ENCODE results near the gene NECAB3. TPM values are rescaled to one million over a fixed set of nuclear protein-coding genes. Genes with fewer than 3 reads are reported as not detected.

NECAB3 gene
- total RNA-seq, 2 donors from 2014 or later = 24.0 to 29.6 TPM

DNA sequence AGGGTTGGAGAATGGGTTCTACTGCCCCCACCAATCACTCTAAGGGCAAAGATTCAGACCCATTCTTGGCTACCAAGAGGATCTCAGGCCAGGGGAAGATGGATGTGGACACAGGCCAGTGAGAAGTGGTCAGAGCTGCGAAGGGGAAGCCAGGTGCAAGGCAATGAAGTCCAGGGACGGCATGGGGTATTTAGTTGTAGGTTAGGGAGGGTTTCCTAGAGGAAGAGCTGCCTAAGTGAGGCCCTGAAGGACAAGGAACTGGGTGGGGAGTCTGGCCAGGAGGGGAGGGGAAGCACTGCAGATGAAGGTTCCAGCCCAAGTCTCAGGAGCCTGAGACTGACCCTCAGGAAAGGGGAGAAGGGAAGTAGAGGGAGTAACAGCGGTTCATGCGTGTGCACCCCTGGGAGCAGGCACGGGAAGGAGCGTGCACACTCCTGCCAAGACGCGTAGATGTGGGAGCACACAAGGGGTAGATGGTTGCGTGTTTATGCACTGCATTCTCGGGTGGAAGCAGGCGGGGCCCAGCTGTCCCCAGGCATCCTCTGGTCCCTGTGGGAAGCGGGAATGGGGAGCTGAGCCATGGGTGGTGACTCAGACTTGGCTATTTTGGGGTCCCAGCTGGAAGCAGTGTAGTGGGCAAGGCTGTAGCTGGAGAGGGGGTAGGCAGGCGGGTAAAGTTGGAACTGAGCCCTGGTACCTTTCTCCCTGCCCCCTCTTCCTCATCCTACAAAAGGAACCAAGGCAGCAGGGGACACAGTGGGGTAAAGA, 4.2 kb downstream of the NECAB3 start:
- Histone ChIP-seq H3K4me1 (ENCODE audit: control insufficient read depth in 1 of 2, low read depth in 2 of 2) (peaks cover 21 to 77% of the 10 kb centered on the region in 2 donors), H3K27me3 (replicated peaks; ENCODE audit: insufficient read depth) (no peaks in the 10 kb centered on the region), H3K36me3 (no peaks in the 10 kb centered on the region), H3K9me3 (no peaks in the 10 kb centered on the region), H3K27ac (peak overlapping the region; percentile 27 to 29), H3K4me3 (no peak overlapping the region)
- no peak for ATAC-seq (ENCODE audit: insufficient number of reproducible peaks, low FRiP score, low read depth)
- no peak for DNase-seq (ENCODE audit: low spot score)
- TF ChIP-seq, protein P1, sequence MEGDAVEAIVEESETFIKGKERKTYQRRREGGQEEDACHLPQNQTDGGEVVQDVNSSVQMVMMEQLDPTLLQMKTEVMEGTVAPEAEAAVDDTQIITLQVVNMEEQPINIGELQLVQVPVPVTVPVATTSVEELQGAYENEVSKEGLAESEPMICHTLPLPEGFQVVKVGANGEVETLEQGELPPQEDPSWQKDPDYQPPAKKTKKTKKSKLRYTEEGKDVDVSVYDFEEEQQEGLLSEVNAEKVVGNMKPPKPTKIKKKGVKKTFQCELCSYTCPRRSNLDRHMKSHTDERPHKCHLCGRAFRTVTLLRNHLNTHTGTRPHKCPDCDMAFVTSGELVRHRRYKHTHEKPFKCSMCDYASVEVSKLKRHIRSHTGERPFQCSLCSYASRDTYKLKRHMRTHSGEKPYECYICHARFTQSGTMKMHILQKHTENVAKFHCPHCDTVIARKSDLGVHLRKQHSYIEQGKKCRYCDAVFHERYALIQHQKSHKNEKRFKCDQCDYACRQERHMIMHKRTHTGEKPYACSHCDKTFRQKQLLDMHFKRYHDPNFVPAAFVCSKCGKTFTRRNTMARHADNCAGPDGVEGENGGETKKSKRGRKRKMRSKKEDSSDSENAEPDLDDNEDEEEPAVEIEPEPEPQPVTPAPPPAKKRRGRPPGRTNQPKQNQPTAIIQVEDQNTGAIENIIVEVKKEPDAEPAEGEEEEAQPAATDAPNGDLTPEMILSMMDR (IDR thresholded peaks at IDR 0.05) = no peak

DNA sequence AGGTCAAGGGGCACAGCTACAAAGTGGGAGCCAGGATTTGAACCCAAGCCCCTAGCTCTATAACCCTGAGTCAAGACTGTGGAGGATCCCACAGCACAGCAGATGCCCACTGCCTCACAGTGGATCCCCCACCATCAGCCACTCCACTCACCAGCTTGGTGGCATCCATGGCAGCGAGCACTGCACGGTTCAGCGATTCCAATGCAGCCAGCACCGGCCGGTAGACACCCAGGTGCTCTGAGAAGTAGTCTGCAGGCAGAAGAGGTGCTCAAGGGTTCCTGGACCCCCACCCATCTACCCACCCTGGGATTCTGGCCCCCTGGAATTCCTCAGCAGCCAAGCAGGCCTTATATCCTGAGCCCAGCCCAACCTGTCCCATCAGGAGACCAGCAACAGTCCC, 5.0 kb downstream of the NECAB3 start:
- Histone ChIP-seq H3K27ac (peak overlapping the region; percentile 27 to 29), H3K4me1 (ENCODE audit: control insufficient read depth in 1 of 2, low read depth in 2 of 2) (peaks cover 24 to 76% of the 10 kb centered on the region in 2 donors), H3K9me3 (no peaks in the 10 kb centered on the region), H3K27me3 (replicated peaks; ENCODE audit: insufficient read depth) (no peaks in the 10 kb centered on the region), H3K36me3 (no peaks in the 10 kb centered on the region), H3K4me3 (no peak overlapping the region)
- DNase-seq (ENCODE audit: low spot score) (no peak), ATAC-seq (ENCODE audit: insufficient number of reproducible peaks, low FRiP score, low read depth) (no peak)
- TF ChIP-seq, protein P1 (IDR thresholded peaks at IDR 0.05) = no peak

- no peak for DNase-seq (ENCODE audit: low spot score)
- peak overlapping the region; percentile 88 to 93 for H3K27ac ChIP-seq
- H3K4me3 ChIP-seq = peak overlapping the region; percentile 85
- peaks cover 27 to 79% of the 10 kb centered on the region in 2 donors for H3K4me1 ChIP-seq (ENCODE audit: control insufficient read depth in 1 of 2, low read depth in 2 of 2)
- no peaks in the 10 kb centered on the region for H3K36me3 ChIP-seq
- TF ChIP-seq, protein P1 (IDR thresholded peaks at IDR 0.05) = no peak
- no peaks in the 10 kb centered on the region for H3K9me3 ChIP-seq
- H3K27me3 ChIP-seq (replicated peaks; ENCODE audit: insufficient read depth) = no peaks in the 10 kb centered on the region
- ATAC-seq (ENCODE audit: insufficient number of reproducible peaks, low FRiP score, low read depth) = no peak
Observed at GRCh38 chr20:33668466-33669155, 5.6 kb downstream of the NECAB3 start.

- Histone ChIP-seq H3K36me3 (no peaks in the 10 kb centered on the region), H3K9me3 (no peaks in the 10 kb centered on the region), H3K4me1 (ENCODE audit: control insufficient read depth in 1 of 2, low read depth in 2 of 2) (peaks cover 22 to 74% of the 10 kb centered on the region in 2 donors), H3K27me3 (replicated peaks; ENCODE audit: insufficient read depth) (no peaks in the 10 kb centered on the region), H3K27ac (peak overlapping the region; percentile 88 to 93), H3K4me3 (peak overlapping the region; percentile 85)
- ATAC-seq (ENCODE audit: insufficient number of reproducible peaks, low FRiP score, low read depth) (no peak), DNase-seq (ENCODE audit: low spot score) (no peak)
- TF ChIP-seq, protein P1 (IDR thresholded peaks at IDR 0.05) = peak; percentile 92
Observed at GRCh38 chr20:33667676-33668465, 6.4 kb downstream of the NECAB3 start.

DNA sequence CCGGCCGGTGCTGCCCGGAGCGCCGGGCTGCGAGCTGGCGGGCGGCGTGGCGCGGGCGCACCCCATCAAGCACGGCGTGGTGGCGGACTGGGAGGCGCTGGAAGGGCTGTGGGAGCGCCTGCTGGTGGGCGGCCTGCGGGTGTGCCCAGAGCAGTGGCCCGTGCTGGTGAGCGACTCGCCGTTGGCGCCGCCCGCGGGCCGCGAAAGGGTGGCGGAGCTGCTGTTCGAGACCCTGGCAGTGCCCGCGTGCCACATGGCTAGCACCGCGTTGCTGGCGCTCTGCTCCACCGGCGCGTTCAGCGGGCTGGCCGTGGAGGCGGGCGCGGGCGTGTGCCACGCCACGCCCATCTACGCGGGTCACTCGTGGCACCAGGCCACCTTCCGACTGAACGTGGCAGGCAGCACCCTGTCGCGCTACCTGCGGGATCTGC, 7.0 kb downstream of the NECAB3 start:
- peak overlapping the region; percentile 85 for H3K4me3 ChIP-seq
- H3K36me3 ChIP-seq = no peaks in the 10 kb centered on the region
- ATAC-seq (ENCODE audit: insufficient number of reproducible peaks, low FRiP score, low read depth) = no peak
- peak overlapping the region; percentile 88 to 93 for H3K27ac ChIP-seq
- peaks cover 17 to 73% of the 10 kb centered on the region in 2 donors for H3K4me1 ChIP-seq (ENCODE audit: control insufficient read depth in 1 of 2, low read depth in 2 of 2)
- H3K27me3 ChIP-seq (replicated peaks; ENCODE audit: insufficient read depth) = no peaks in the 10 kb centered on the region
- TF ChIP-seq, protein P1 (IDR thresholded peaks at IDR 0.05) = no peak
- no peak for DNase-seq (ENCODE audit: low spot score)
- H3K9me3 ChIP-seq = no peaks in the 10 kb centered on the region
